A549 (cell line): ENCODE data around the gene NXPH4. TPM values are rescaled to one million over a fixed set of nuclear protein-coding genes. Genes with fewer than 3 reads are reported as not detected.
A peak's percentile ranks its signal among the peaks of the same experiment; 100 is the strongest.

Experiments
- ATAC-seq, 2 experiments: fragments of 200-7000 bp in 1 of 2; fragments of >200 bp in 1 of 2; cut with Nextera tagmentation in 1 of 2; cut with Tn5 transposase in 1 of 2; 3 replicates each; pipeline versions ENCODE4 v1.8.0 to v1.9.1; 2018 to 2020; ENCODE audit warnings: mild to moderate bottlenecking in 1 of 2, moderate library complexity in 1 of 2
- CTCF ChIA-PET: fragments of 300-600 bp; sonication (Branson Sonifier 250); formaldehyde crosslinking; extraction: SDS; loops from one replicate; lab custom pipeline; 2021; ENCODE audit warnings: antibody characterized with exemption, inconsistent platforms; lab: Yijun Ruan, JAX
- POLR2A ChIA-PET: fragments of 350-600 bp; formaldehyde crosslinking; extraction: SDS; loops from one replicate; lab custom pipeline; 2021; ENCODE audit warnings: antibody characterized with exemption, inconsistent platforms; lab: Yijun Ruan, JAX
- DNase-seq, 2 experiments: peaks; one replicate each; pipeline versions ENCODE4 v3.0.0 to v3.0.0-alpha.2; 2011 to 2016; ENCODE audit warnings: low read depth in 1 of 2, low spot score in 1 of 2
- FAIRE-seq: peaks from 2 replicates; lab custom pipeline; 2011; peaks lifted over from hg19 to GRCh38; lab: Jason Lieb, UNC
- H3K27ac ChIP-seq, 2 experiments: fragments of >200 bp; sonication (Bioruptor Twin); formaldehyde crosslinking; 3 replicates each; pipeline ENCODE4 v1.5.1; 2016 to 2017
- H3K4me1 ChIP-seq: fragments of >200 bp; sonication (Bioruptor Twin); formaldehyde crosslinking; 3 replicates; pipeline ENCODE4 v1.6.1; 2016
- H3K4me2 ChIP-seq: fragments of >200 bp; sonication (Bioruptor Twin); formaldehyde crosslinking; 3 replicates; pipeline ENCODE4 v1.6.1; 2016
- H3K4me3 ChIP-seq: fragments of >200 bp; sonication (Bioruptor Twin); formaldehyde crosslinking; 3 replicates; pipeline ENCODE4 v1.5.1; 2016
- H3K9me3 ChIP-seq: fragments of >200 bp; sonication (Bioruptor Twin); formaldehyde crosslinking; 3 replicates; pipeline ENCODE4 v1.6.1; 2016
- CHD4 ChIP-seq: fragments of 200-600 bp; sonication (generic); IDR thresholded peaks from 2 replicates; pipeline ENCODE4 v1.6.1; 2016; ENCODE audit warnings: antibody characterized with exemption, mild to moderate bottlenecking, borderline replicate concordance
- EP300 ChIP-seq, 2 experiments: fragments of >200 bp; sonication (Bioruptor Twin); formaldehyde crosslinking; IDR thresholded peaks; 2 replicates in 1 of 2; 3 replicates in 1 of 2; pipeline ENCODE4 v1.6.1; 2016 to 2017
- FOSB ChIP-seq: fragments of 250-450 bp; sonication (Bioruptor Pico); IDR thresholded peaks from 2 replicates; pipeline ENCODE4 v1.5.0; 2020; ENCODE audit warnings: mild to moderate bottlenecking, moderate library complexity
- FOSL2 ChIP-seq, 2 experiments: fragments of 450-650 bp in 1 of 2; fragments of >200 bp in 1 of 2; sonication (Bioruptor Twin) in 1 of 2; formaldehyde crosslinking; IDR thresholded peaks; 2 replicates each; pipeline versions ENCODE4 v1.5.0 to v1.6.1; 2016 to 2020; ENCODE audit warnings: mild to moderate bottlenecking in 1 of 2, moderate library complexity in 1 of 2
- GATA3 ChIP-seq: IDR thresholded peaks from 2 replicates; pipeline ENCODE4 v1.6.1; 2012; ENCODE audit warnings: borderline replicate concordance
- JUNB ChIP-seq: fragments of >200 bp; sonication (Bioruptor Twin); formaldehyde crosslinking; IDR thresholded peaks from 2 replicates; pipeline ENCODE4 v1.6.1; 2016
- KDM5A ChIP-seq: fragments of 200-600 bp; sonication (generic); IDR thresholded peaks from 2 replicates; pipeline ENCODE4 v1.6.1; 2016; ENCODE audit warnings: antibody characterized with exemption, mild to moderate bottlenecking
- PHF8 ChIP-seq: fragments of 200-600 bp; sonication (generic); IDR thresholded peaks from 2 replicates; pipeline ENCODE4 v1.6.1; 2016; ENCODE audit warnings: low read depth, mild to moderate bottlenecking, antibody characterized with exemption, moderate library complexity, borderline replicate concordance
- RAD21 ChIP-seq, 2 experiments: fragments of >200 bp in 1 of 2; sonication (Bioruptor Twin) in 1 of 2; formaldehyde crosslinking in 1 of 2; IDR thresholded peaks in 1 of 2; conservative IDR thresholded peaks in 1 of 2; 2 replicates in 1 of 2; 3 replicates in 1 of 2; pipeline ENCODE4 v1.6.1; 2012 to 2018; ENCODE audit warnings: inconsistent platforms in 1 of 2
- RCOR1 ChIP-seq: fragments of 150-350 bp; IDR thresholded peaks from 2 replicates; pipeline ENCODE4 v1.6.1; 2014; ENCODE audit warnings: antibody characterized with exemption, low read length, low read depth
- SMC3 ChIP-seq: fragments of >200 bp; sonication (Bioruptor Twin); formaldehyde crosslinking; IDR thresholded peaks from 3 replicates; pipeline ENCODE4 v1.6.1; 2018; ENCODE audit warnings: inconsistent platforms
- TP53 ChIP-seq: fragments of 250-450 bp; sonication (Bioruptor Pico); IDR thresholded peaks from 2 replicates; pipeline ENCODE4 v1.5.0; 2021; ENCODE audit warnings: mild to moderate bottlenecking, moderate library complexity
- ZC3H11A ChIP-seq: fragments of 450-650 bp; IDR thresholded peaks from 2 replicates; pipeline ENCODE4 v1.6.1; 2014; ENCODE audit warnings: antibody characterized with exemption, mild to moderate bottlenecking
- ZSCAN20 ChIP-seq: fragments of 250-450 bp; sonication (Bioruptor Pico); IDR thresholded peaks from 2 replicates; pipeline ENCODE4 v1.8.0; 2022; ENCODE audit warnings: mild to moderate bottlenecking, moderate library complexity
- WGBS: methylation state at CpG from one replicate; pipeline ENCODE4 v1.1.6; 2017; ENCODE audit errors: missing lambda C conversion rate; 5-methylcytosine and 5-hydroxymethylcytosine counted together
- polyA plus RNA-seq, 4 experiments: library from polyadenylated mRNA; depleted of rRNA in 3 of 4; stranded (reverse); fragments of >200 nt; fragmentation: RNase III in 1 of 4; extraction: RNeasy Plus Mini Kit Qiagen cat#74134 plus additional on column Dnase treatment in 1 of 4; gene quantifications; 2 replicates in 3 of 4; 3 replicates in 1 of 4; pipeline ENCODE4 v1.2.3, GENCODE V29; 2011 to 2017
- TF ChIP-seq, protein P1 (sequence below): fragments of 150-350 bp; IDR thresholded peaks from 2 replicates; pipeline ENCODE4 v1.6.1; 2014; ENCODE audit warnings: low read depth, mild to moderate bottlenecking, low read length
- TF ChIP-seq, protein P2 (sequence below): fragments of 450-650 bp; IDR thresholded peaks from 2 replicates; pipeline ENCODE4 v1.6.1; 2014; ENCODE audit warnings: antibody characterized with exemption
- TF ChIP-seq, protein P3 (sequence below): fragments of >200 bp; sonication (Bioruptor Twin); formaldehyde crosslinking; IDR thresholded peaks from 3 replicates; pipeline ENCODE4 v1.5.1; 2016
- TF ChIP-seq, protein P4 (sequence below): fragments of 250-450 bp; sonication (Bioruptor Pico); IDR thresholded peaks from 2 replicates; pipeline ENCODE4 v1.5.0; 2021; ENCODE audit warnings: mild to moderate bottlenecking, moderate library complexity, borderline replicate concordance
- TF ChIP-seq, protein P5 (sequence below): fragments of 250-450 bp; sonication (Bioruptor Pico); IDR thresholded peaks from 2 replicates; pipeline ENCODE4 v1.5.0; 2020; ENCODE audit warnings: low read depth, mild to moderate bottlenecking, moderate library complexity

Gene NXPH4
- polyA plus RNA-seq, 2 of the 4 experiments (the other 2 are of a cell fraction), result 0.52 to 3.5 TPM

DNA sequence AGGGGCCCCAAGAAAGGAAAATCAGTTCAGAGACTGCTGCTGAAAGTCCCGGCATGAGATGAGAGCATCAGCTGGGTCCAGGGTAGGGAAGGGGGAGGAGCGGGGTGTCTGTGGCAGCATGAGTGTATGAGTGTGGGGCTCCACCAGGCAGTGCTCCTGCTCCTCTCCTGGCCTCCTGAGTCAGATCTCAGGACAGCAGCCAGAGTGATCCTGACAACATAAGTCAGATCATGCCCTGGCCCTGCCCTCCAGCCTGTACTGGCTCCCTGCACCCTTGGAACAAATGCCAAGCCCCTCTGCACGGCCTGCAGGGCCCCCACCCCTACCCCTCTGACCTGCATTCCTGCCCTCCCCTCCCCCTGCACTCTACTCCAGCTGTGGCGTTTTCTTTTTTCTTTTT is 44.9 kb upstream of the NXPH4 start:
- no peak overlapping the region for H3K27ac ChIP-seq
- H3K4me2 ChIP-seq, result no peak overlapping the region
- WGBS, result 47% methylated on average over 4 of the region's 4 CpGs
- no peak for DNase-seq
- ATAC-seq, result no peak
- FAIRE-seq, result no peak
- ChIA-PET CTCF (interaction anchor here (1.2 to 27.5 kb wide), 8 partner anchors 16 to 102 kb away, joined by 4 to 1152 read pairs (median 48); partner anchors contain the start of genes LRP1 and STAT6), POLR2A (no interaction called here)
- TF ChIP-seq, protein P1, sequence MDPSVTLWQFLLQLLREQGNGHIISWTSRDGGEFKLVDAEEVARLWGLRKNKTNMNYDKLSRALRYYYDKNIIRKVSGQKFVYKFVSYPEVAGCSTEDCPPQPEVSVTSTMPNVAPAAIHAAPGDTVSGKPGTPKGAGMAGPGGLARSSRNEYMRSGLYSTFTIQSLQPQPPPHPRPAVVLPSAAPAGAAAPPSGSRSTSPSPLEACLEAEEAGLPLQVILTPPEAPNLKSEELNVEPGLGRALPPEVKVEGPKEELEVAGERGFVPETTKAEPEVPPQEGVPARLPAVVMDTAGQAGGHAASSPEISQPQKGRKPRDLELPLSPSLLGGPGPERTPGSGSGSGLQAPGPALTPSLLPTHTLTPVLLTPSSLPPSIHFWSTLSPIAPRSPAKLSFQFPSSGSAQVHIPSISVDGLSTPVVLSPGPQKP, result no peak
- TF ChIP-seq ZC3H11A, result no peak
- no peak for TF ChIP-seq PHF8
- TF ChIP-seq, protein P2, sequence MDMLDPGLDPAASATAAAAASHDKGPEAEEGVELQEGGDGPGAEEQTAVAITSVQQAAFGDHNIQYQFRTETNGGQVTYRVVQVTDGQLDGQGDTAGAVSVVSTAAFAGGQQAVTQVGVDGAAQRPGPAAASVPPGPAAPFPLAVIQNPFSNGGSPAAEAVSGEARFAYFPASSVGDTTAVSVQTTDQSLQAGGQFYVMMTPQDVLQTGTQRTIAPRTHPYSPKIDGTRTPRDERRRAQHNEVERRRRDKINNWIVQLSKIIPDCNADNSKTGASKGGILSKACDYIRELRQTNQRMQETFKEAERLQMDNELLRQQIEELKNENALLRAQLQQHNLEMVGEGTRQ, result no peak
- TF ChIP-seq KDM5A, result no peak
- no peak for TF ChIP-seq SMC3
- no peak for TF ChIP-seq CHD4
- no peak for TF ChIP-seq GATA3
- TF ChIP-seq FOSB, result no peak
- no peak for TF ChIP-seq FOSL2 (IDR thresholded peaks at IDR 0.05)
- no peak for TF ChIP-seq FOSL2 (CRISPR knock-in tag; IDR thresholded peaks at IDR 0.05)
- no peaks in the 10 kb centered on the region for H3K9me3 ChIP-seq
- no peak overlapping the region for H3K4me3 ChIP-seq
- peaks cover 28% of the 10 kb centered on the region for H3K4me1 ChIP-seq

DNA sequence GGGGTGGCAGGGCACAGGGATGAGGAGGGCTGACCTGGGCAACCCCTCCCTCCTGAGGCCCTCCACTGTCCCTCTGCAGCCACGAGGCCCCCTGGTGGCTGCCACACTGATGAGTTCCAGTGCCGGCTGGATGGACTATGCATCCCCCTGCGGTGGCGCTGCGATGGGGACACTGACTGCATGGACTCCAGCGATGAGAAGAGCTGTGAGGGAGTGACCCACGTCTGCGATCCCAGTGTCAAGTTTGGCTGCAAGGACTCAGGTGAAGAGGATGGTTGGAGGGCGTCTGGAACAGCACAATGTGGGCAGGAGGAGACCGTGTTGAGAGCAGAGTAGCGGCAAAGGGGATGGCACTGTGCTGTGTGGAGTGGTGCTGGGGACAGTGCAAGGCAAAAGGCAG is 43.5 kb upstream of the NXPH4 start:
- ATAC-seq (peak; percentile 54 to 78; a peak in 4 of 6 replicates), FAIRE-seq (no peak), DNase-seq (peak; percentile 47 to 55)
- H3K4me3 ChIP-seq, result no peak overlapping the region
- no peak overlapping the region for H3K27ac ChIP-seq
- H3K4me2 ChIP-seq, result no peak overlapping the region
- peaks cover 18% of the 10 kb centered on the region for H3K4me1 ChIP-seq
- no peaks in the 10 kb centered on the region for H3K9me3 ChIP-seq
- CTCF ChIA-PET, result interaction anchor here (0.6 to 27.5 kb wide), 23 partner anchors 7 to 172 kb away, joined by 3 to 1152 read pairs (median 5); partner anchors contain the start of genes LRP1, LRP1-AS and STAT6
- TF ChIP-seq SMC3 (peak; percentile 74), TP53 (CRISPR knock-in tag) (no peak), RAD21 (conservative IDR thresholded peaks at IDR 0.05 in 1 of 2, IDR thresholded peaks at IDR 0.05 in 1 of 2) (peak; percentile 58 to 72), ZSCAN20 (CRISPR knock-in tag) (no peak), RCOR1 (no peak), JUNB (no peak), EP300 (IDR thresholded peaks at IDR 0.05) (no peak), ZC3H11A (no peak)
- TF ChIP-seq, protein P3, sequence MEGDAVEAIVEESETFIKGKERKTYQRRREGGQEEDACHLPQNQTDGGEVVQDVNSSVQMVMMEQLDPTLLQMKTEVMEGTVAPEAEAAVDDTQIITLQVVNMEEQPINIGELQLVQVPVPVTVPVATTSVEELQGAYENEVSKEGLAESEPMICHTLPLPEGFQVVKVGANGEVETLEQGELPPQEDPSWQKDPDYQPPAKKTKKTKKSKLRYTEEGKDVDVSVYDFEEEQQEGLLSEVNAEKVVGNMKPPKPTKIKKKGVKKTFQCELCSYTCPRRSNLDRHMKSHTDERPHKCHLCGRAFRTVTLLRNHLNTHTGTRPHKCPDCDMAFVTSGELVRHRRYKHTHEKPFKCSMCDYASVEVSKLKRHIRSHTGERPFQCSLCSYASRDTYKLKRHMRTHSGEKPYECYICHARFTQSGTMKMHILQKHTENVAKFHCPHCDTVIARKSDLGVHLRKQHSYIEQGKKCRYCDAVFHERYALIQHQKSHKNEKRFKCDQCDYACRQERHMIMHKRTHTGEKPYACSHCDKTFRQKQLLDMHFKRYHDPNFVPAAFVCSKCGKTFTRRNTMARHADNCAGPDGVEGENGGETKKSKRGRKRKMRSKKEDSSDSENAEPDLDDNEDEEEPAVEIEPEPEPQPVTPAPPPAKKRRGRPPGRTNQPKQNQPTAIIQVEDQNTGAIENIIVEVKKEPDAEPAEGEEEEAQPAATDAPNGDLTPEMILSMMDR, result peak; percentile 58
- TF ChIP-seq, protein P1, result no peak
- TF ChIP-seq, protein P4, sequence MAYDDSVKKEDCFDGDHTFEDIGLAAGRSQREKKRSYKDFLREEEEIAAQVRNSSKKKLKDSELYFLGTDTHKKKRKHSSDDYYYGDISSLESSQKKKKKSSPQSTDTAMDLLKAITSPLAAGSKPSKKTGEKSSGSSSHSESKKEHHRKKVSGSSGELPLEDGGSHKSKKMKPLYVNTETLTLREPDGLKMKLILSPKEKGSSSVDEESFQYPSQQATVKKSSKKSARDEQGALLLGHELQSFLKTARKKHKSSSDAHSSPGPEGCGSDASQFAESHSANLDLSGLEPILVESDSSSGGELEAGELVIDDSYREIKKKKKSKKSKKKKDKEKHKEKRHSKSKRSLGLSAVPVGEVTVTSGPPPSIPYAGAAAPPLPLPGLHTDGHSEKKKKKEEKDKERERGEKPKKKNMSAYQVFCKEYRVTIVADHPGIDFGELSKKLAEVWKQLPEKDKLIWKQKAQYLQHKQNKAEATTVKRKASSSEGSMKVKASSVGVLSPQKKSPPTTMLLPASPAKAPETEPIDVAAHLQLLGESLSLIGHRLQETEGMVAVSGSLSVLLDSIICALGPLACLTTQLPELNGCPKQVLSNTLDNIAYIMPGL (CRISPR knock-in tag), result no peak
- TF ChIP-seq, protein P5, sequence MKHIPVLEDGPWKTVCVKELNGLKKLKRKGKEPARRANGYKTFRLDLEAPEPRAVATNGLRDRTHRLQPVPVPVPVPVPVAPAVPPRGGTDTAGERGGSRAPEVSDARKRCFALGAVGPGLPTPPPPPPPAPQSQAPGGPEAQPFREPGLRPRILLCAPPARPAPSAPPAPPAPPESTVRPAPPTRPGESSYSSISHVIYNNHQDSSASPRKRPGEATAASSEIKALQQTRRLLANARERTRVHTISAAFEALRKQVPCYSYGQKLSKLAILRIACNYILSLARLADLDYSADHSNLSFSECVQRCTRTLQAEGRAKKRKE, result no peak
- WGBS, result 80% methylated on average over 3 of the region's 11 CpGs
- POLR2A ChIA-PET, result interaction anchor here (0.8 to 1.7 kb wide), 3 partner anchors 45 to 94 kb away, joined by 3 to 4 read pairs (median 4); partner anchors contain the start of gene LRP1
